Measurements from ENCODE around the gene NUP153.
"Not testable (repeated sequence)": the region's sequence is repeated elsewhere in the genome, so short reads cannot be mapped to it uniquely, and the experiment has no call there.

NUP153 gene

DNA sequence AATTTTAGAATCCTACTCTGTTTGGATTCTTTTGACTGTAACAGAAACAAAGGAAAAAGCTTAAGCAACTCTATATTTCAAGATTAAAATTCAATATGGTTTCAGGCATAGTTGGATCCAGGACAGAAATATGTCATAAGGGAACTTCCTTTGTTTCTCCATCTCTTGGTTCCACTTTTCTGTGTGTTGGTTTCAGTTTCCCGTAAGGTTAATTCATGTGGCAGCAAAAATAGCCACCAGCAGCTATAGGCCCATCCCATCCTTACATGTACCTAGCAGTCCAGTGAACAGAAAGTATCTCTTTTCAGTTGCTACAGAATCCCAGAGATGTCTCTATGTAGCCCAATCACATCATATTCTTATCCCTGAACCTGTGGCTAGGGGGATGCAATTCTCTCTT, 115.4 kb downstream of the NUP153 start:
- no peak for TF ChIP-seq CTCF (conservative IDR thresholded peaks at IDR 0.05; ENCODE audit: low read depth, low read length)
- no peaks in the 10 kb centered on the region for H3K36me3 ChIP-seq (ENCODE audit: insufficient read depth)
- no peaks in the 10 kb centered on the region for H3K4me1 ChIP-seq (ENCODE audit: low read depth, poor library complexity, severe bottlenecking)
- no peaks in the 10 kb centered on the region for H3K27me3 ChIP-seq (ENCODE audit: insufficient read depth, low read depth)
- no peak overlapping the region for H3K27ac ChIP-seq
- H3K4me2 ChIP-seq = no peak overlapping the region
- H3K79me2 ChIP-seq (ENCODE audit: insufficient read depth, low read depth) = no peaks in the 10 kb centered on the region
- H4K20me1 ChIP-seq (ENCODE audit: insufficient read depth) = no peaks in the 10 kb centered on the region
- H3K9ac ChIP-seq = no peak overlapping the region
- no peak overlapping the region for H3K4me3 ChIP-seq (IDR thresholded peaks at IDR 0.05; ENCODE audit: insufficient read depth, low read depth, low read length)
- H2AFZ ChIP-seq (ENCODE audit: low read depth) = no peak overlapping the region

GRCh38 chr6:17589406-17590096, 117.2 kb downstream of the NUP153 start:
- no peak for TF ChIP-seq CTCF (conservative IDR thresholded peaks at IDR 0.05; ENCODE audit: low read depth, low read length)
- no peak overlapping the region for H3K4me3 ChIP-seq (IDR thresholded peaks at IDR 0.05; ENCODE audit: insufficient read depth, low read depth, low read length)
- H3K27ac ChIP-seq = no peak overlapping the region
- H3K9ac ChIP-seq = no peak overlapping the region
- H3K4me2 ChIP-seq = no peak overlapping the region
- H2AFZ ChIP-seq (ENCODE audit: low read depth) = no peak overlapping the region
- no peaks in the 10 kb centered on the region for H3K27me3 ChIP-seq (ENCODE audit: insufficient read depth, low read depth)
- H3K79me2 ChIP-seq (ENCODE audit: insufficient read depth, low read depth) = no peaks in the 10 kb centered on the region
- no peaks in the 10 kb centered on the region for H3K36me3 ChIP-seq (ENCODE audit: insufficient read depth)
- H3K4me1 ChIP-seq (ENCODE audit: low read depth, poor library complexity, severe bottlenecking) = peaks cover 4% of the 10 kb centered on the region
- no peaks in the 10 kb centered on the region for H4K20me1 ChIP-seq (ENCODE audit: insufficient read depth)

DNA sequence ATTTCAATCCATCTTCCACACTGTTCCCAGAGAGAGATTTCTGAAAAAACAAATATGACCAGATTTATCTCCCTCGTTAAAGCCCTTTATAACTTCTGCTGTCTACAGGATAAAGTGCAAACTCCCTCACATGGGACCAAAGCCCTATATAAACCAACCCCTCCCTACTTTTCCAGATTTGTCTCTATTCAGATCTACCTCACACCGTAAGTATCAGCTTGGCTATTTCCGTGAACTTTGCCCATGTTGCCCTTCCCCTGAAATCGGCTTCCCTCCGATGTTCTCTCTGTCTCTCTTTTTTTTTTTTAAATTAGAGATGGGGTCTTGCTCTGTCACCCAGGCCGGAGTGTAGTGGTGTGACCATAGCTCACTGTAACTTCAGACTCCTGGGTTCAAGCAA, 118.7 kb downstream of the NUP153 start:
- H2AFZ ChIP-seq (ENCODE audit: low read depth) = no peak overlapping the region
- H3K4me2 ChIP-seq = no peak overlapping the region
- no peaks in the 10 kb centered on the region for H3K27me3 ChIP-seq (ENCODE audit: insufficient read depth, low read depth)
- no peak overlapping the region for H3K4me3 ChIP-seq (IDR thresholded peaks at IDR 0.05; ENCODE audit: insufficient read depth, low read depth, low read length)
- no peaks in the 10 kb centered on the region for H4K20me1 ChIP-seq (ENCODE audit: insufficient read depth)
- H3K4me1 ChIP-seq (ENCODE audit: low read depth, poor library complexity, severe bottlenecking) = peaks cover 4% of the 10 kb centered on the region
- no peaks in the 10 kb centered on the region for H3K79me2 ChIP-seq (ENCODE audit: insufficient read depth, low read depth)
- no peak for TF ChIP-seq CTCF (conservative IDR thresholded peaks at IDR 0.05; ENCODE audit: low read depth, low read length)
- H3K9ac ChIP-seq = no peak overlapping the region
- H3K27ac ChIP-seq = no peak overlapping the region
- no peaks in the 10 kb centered on the region for H3K36me3 ChIP-seq (ENCODE audit: insufficient read depth)

DNA sequence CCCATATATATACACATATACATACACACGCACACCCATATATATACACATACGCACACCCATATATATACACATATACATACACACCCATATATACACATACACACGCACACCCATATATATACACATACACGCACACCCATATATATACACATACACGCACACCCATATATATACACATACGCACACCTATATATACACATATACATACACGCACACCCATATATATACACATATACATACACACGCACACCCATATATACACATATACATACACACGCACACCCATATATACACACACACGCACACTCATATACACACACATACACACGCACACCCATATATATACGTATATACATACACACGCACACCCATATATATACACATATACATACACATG, 120.1 kb downstream of the NUP153 start:
- H3K27me3 ChIP-seq (ENCODE audit: insufficient read depth, low read depth); H3K4me1 ChIP-seq (ENCODE audit: low read depth, poor library complexity, severe bottlenecking); H2AFZ ChIP-seq (ENCODE audit: low read depth); H3K79me2 ChIP-seq (ENCODE audit: insufficient read depth, low read depth); H3K9ac ChIP-seq; H3K27ac ChIP-seq; H3K4me2 ChIP-seq; H4K20me1 ChIP-seq (ENCODE audit: insufficient read depth); H3K4me3 ChIP-seq (IDR thresholded peaks at IDR 0.05; ENCODE audit: insufficient read depth, low read depth, low read length); H3K36me3 ChIP-seq (ENCODE audit: insufficient read depth): not testable (repeated sequence)

GRCh38 chr6:17585766-17586490, 120.8 kb downstream of the NUP153 start:
- Histone ChIP-seq H3K4me2 (no peak overlapping the region), H3K4me1 (ENCODE audit: low read depth, poor library complexity, severe bottlenecking) (peaks cover 4% of the 10 kb centered on the region), H3K27ac (no peak overlapping the region), H4K20me1 (ENCODE audit: insufficient read depth) (no peaks in the 10 kb centered on the region), H3K4me3 (IDR thresholded peaks at IDR 0.05; ENCODE audit: insufficient read depth, low read depth, low read length) (no peak overlapping the region), H3K79me2 (ENCODE audit: insufficient read depth, low read depth) (no peaks in the 10 kb centered on the region), H3K9ac (no peak overlapping the region), H3K36me3 (ENCODE audit: insufficient read depth) (no peaks in the 10 kb centered on the region), H2AFZ (ENCODE audit: low read depth) (no peak overlapping the region), H3K27me3 (ENCODE audit: insufficient read depth, low read depth) (no peaks in the 10 kb centered on the region)
- TF ChIP-seq CTCF (conservative IDR thresholded peaks at IDR 0.05; ENCODE audit: low read depth, low read length) = 0 out of 2 replicates have a peak, but pooled peaks have one; percentile 16

All from KMS-11 (cell line).